Daoy (cell line): Measurements from ENCODE around the gene AQP1. TPM values are rescaled to one million over a fixed set of nuclear protein-coding genes. Genes with fewer than 3 reads are reported as not detected.

Experiments
- DNase-seq: peaks from one replicate; pipeline ENCODE4 v3.0.0-alpha.2; 2015; ENCODE audit warnings: low read depth
- total RNA-seq: library from RNA; depleted of rRNA; stranded (reverse); fragments of >200 nt; shearing (Covaris generic); gene quantifications from 2 replicates; pipeline ENCODE4 v1.2.3, GENCODE V29; 2014

The AQP1 gene
- total RNA-seq, 1 experiment from 2014 or later = 1.6 TPM

DNA sequence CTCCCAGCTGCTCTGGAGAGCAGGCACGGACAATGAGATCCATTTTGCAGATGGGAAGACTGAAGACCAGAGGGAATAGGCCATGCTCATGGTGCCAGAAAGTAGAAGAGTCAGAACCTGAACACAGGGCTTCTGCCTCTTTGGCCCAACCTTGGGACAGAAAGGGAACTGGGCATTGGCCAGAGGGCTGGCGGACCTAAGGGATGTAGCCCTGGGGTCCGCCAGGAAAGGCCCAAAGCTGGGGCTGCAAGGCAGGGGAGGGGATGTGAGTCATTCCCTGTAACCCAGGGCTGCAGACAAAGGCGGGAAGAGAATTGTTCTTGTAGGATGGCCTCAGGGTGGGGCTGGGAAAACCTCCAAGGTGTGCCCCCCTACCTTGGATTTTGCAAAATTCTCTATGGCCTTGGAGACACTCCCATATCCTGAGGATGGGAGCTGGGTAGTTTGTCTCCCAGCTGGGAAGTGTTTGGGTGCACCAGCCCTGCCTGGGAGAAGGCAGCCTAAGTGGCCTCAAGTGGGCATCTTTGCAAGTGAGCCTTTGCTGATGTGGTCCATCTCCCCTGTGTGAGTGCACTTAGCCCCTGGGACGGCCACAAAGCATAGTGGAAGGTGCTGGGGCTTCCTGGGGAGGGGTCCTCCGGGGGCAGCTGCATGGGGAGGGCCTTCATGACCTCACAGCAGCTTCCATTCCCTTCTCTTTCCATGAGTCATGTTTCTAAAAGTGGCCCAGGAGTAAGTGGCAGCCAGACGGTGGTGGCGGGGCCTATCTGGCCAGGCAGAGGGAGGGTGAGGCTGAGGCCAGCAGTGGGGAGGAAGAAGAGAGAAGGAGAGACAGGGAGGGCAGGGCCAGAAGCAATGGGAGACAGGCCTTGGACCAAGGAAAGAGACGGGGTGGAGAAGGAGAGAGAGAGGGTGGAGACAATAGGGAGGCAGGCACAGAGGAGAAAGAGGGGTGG lies 9.2 kb downstream of the AQP1 start:
- DNase-seq = peak; percentile 87

DNA sequence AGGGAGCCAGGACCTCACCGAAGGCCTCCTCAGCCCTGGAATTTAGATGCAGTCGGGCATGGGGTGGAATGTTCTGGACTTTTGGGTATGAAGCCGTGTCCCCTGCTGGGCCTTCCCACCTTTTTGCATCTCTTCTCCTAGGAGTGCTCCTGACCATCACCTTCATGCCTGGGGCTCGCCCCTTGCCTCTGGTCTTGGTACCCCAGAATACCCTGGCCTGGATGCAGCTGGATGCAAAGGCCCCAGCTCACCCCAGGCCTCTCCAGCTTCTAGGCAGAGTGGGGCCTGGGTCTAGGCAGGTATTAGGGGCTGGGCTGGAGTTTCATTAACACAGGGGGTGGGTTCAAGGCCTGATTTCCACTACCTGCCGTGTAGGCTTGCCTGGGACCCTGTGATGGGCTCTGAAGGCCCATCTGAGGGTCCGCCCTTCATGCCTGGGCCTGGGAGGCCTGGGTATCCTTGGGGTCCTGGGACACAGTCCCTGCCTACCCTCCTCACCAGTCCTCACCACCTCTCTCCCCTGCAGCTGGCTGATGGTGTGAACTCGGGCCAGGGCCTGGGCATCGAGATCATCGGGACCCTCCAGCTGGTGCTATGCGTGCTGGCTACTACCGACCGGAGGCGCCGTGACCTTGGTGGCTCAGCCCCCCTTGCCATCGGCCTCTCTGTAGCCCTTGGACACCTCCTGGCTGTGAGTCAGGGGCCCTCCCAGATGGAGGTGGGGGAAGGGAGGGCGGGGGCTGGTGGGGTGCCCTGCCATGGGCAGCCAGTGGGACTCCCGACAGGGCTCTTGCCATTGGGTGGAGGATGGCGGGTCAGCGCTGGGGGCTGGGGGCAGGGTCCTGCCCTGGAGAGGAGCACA lies 10.1 kb downstream of the AQP1 start:
- no peak for DNase-seq

DNA sequence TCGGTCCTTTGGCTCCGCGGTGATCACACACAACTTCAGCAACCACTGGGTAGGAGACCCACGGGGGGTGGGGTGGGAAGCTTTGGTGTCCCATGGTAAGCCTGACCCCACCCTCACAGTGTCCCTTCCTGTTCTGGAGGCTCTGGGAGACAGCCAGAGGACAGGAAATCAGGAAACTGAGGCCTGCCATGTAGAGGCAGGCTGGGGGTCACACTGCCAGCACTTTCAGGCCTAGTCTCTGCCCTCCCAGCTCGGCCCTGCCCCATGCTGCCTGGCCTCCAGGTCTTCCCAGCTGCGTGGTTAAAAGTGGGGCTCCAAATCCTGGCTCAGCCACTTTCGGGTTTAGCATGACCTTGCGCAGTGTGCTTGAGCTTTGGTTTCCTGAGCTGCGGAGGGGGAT lies 10.9 kb downstream of the AQP1 start:
- no peak for DNase-seq

DNA sequence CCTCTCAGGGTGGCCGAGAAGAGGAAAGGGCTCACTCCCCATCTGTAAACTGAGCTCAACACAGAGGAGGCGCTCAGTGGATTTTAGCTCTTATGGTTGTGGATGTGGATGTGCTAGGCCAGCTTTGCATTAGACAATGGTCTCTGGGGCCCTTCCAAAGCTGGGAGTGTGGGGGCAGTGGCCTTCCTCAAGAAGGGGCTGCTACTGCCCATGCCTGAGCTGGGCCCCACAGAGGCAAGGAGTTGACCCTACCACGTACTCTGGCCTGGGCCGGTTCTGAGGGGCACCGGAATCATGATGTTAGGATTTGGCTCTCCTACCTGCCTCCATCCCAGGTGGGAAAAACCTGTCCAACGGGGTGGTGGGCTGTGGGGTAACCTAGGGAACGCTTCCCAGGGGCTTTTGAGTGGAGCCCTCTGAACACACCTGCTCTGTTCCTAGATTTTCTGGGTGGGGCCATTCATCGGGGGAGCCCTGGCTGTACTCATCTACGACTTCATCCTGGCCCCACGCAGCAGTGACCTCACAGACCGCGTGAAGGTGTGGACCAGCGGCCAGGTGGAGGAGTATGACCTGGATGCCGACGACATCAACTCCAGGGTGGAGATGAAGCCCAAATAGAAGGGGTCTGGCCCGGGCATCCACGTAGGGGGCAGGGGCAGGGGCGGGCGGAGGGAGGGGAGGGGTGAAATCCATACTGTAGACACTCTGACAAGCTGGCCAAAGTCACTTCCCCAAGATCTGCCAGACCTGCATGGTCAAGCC lies 11.5 kb downstream of the AQP1 start:
- DNase-seq = no peak

DNA sequence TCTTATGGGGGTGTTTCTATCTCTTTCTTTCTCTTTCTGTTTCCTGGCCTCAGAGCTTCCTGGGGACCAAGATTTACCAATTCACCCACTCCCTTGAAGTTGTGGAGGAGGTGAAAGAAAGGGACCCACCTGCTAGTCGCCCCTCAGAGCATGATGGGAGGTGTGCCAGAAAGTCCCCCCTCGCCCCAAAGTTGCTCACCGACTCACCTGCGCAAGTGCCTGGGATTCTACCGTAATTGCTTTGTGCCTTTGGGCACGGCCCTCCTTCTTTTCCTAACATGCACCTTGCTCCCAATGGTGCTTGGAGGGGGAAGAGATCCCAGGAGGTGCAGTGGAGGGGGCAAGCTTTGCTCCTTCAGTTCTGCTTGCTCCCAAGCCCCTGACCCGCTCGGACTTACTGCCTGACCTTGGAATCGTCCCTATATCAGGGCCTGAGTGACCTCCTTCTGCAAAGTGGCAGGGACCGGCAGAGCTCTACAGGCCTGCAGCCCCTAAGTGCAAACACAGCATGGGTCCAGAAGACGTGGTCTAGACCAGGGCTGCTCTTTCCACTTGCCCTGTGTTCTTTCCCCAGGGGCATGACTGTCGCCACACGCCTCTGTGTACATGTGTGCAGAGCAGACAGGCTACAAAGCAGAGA lies 12.2 kb downstream of the AQP1 start:
- DNase-seq = no peak

DNA sequence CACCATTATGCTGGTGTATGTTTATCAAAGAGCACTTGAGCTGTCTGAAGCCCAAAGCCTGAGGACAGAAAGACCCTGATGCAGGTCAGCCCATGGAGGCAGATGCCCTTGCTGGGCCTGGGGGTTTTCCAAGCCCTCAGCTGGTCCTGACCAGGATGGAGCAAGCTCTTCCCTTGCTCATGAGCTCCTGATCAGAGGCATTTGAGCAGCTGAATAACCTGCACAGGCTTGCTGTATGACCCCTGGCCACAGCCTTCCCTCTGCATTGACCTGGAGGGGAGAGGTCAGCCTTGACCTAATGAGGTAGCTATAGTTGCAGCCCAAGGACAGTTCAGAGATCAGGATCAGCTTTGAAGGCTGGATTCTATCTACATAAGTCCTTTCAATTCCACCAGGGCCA lies 13.0 kb downstream of the AQP1 start:
- no peak for DNase-seq

DNA sequence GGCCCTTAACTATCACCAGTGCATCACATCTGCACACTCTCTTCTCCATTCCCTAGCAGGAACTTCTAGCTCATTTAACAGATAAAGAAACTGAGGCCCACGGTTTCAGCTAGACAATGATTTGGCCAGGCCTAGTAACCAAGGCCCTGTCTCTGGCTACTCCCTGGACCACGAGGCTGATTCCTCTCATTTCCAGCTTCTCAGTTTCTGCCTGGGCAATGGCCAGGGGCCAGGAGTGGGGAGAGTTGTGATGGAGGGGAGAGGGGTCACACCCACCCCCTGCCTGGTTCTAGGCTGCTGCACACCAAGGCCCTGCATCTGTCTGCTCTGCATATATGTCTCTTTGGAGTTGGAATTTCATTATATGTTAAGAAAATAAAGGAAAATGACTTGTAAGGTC lies 13.5 kb downstream of the AQP1 start:
- DNase-seq = no peak

DNA sequence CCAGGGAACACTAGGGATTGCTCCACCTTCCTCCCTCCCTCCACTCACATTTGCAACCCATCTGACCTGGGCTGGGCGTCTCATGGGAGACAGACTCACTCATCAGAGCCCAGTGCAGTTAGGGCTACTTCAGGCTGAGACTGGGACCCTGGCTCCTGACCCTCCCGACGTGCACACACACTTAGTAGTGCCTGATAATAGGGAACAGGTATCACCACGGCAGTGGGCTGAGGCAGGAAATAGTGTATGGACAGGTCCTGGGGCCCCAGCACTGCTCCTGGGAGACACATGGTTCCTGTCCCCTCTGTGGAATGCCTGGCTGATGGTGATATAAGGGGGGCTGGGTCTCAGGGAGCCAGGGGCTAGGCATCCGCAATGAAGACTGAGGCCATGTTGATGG lies 14.3 kb downstream of the AQP1 start:
- no peak for DNase-seq

DNA sequence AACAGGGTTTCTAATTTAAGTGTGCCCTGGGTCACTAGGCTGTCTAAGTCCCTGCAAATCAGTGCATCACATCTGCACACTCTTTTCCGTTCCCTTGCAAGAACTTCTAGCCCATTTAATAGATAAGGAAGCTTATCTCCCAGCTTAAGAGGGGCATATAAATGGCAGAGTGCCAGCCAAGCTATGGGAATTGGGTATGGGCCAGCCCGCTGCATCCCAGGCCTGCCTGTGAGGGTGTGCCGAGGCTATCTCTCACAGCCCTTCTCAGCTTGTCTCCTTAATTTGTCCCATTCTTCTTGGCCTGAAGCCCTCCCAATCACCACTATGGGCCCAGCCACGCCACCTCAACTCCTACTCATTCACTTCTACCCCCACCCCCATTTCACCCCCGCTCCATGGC lies 14.7 kb downstream of the AQP1 start:
- DNase-seq = peak; percentile 3

DNA sequence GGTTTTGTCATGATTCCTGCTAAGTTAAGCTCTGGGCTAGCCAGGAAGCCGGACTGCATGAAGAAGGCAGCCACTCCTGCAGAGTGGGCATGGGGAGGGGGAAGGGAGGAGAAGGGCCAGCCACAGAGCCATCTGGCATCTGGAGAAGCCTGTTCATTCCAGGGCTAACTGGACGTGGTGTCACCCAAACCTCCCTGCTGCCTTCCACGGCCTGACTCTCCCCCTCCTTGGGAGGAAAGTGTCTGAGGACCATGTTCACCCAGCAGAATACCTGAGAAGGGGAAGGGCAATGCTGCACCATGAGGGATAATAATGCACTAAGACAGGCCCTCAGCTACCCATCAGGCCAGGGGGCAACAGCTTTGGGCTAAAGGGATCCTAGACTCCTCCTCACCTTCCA lies 15.4 kb downstream of the AQP1 start:
- peak; percentile 4 for DNase-seq

DNA sequence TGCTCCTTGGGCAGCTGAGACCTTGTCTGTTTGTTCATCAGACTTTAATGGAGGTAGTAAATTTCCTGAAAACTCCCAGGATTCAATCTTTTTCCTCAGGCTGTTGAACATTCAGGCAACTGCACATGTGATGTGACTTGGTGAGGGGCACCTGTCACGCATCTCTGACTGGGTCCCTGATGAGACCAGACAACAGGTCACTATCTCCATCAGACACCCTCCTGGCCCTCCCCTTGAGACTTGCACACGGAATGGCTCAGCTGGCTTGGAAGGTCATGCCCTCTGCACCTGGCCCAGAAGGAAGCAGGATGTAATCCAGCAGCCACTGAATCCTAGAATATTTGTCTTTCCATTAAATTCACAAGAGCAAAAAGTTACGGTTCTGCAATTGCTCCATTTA lies 15.9 kb downstream of the AQP1 start:
- DNase-seq = no peak

DNA sequence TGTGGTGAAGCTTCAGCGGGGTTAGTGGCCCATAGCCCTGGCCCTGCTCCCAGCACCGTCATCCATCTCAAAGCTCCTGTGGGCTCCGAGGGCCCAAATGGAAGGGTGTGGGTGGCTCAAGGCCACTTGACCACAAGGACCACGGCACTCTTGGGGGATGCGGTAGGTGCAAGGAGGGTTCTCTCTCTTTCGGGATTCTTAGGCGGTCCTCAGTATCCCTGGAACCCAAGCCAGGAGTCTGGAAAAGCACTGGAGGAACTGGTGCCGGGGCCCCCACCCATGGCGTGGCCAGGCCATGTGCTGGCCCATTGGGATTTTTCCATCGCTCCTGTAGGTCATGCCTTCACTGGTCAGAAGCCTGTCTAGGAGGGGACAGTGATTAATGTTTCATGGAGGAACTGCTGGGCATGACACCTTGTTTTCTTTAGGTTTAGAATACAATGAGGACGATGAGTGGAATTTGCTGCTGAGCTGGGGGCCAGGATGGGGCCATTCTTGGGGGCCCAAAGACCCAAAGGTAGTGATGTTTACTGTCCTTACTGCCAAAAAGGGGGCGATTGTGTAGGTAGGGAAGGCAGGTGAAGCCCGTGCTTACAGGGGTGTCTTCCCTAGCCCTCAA lies 16.7 kb downstream of the AQP1 start:
- no peak for DNase-seq

DNA sequence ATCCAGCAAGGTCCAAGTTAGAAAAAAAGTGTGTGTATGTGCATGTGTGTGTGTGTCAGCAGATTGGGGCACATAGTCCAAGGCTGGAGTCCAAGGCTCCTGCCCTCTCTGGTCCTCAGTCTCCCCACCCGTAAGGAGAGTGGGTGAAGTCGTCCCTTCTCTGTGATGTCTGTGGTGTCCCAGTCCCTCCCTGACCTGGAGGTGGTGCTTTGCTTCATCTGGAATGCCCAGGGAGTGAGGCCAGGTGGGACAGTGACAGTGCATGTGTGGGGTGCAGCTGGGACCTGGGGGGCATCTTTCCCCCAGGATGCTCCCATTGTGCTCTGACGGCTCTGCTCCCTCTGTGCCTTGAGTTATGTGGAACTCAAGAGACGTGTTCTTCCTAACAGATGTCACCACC lies 18.0 kb downstream of the AQP1 start:
- no peak for DNase-seq

DNA sequence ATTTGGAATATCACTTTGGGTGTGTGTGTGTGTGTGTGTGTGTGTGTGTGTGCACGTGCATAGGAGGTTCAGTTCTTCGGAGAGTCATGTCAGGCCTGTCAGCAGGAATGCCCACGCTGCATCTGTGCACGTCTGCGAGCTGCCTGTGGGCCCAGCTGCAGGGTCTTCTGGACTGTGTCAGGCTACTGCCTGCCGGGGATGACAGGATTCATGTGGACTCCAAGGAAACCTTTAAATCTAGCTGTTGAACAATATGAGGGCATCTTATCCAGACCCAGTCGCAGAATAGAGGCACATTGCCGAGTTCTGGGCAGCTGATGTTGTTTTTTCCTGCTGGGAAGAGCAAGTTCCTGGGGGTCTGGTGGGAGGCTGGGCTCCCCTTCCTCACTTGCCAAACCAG lies 19.0 kb downstream of the AQP1 start:
- no peak for DNase-seq

DNA sequence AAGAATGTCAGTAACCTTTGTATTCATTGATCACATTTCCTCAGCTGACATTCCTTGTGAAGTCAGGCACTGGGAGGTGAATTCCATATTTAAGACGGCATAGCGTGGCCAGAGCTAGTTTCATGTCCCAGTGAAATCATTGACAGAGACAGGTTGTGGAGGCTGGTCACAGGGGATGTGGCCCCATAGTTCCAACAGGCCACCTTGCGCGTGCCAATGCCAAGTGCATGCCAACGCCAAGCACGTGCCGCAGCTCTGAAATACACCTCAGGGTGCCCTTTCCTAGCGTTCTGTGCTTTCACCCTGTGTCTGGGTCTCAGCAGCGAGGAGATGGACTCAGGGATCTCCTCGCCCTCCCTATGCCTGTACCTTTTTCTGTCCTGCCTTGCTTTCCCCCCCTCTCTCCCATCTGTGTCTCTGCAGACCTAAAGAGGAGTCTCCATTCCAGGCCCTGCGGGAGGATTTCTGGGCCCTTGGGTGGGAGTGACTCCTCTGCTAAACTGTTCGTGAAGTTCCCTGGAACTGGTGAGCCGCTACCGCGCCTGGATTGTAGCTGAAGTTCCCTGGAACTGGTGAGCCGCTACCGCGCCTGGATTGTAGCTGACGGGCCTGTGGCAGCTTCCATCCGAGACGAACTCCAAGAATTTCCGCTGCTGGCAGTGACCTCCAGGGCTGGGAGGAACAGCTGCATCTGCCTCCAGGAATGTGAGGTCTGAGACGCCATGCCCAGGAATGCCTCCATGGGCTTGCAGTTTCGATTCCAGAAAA lies 19.7 kb downstream of the AQP1 start:
- DNase-seq = peak; percentile 71

DNA sequence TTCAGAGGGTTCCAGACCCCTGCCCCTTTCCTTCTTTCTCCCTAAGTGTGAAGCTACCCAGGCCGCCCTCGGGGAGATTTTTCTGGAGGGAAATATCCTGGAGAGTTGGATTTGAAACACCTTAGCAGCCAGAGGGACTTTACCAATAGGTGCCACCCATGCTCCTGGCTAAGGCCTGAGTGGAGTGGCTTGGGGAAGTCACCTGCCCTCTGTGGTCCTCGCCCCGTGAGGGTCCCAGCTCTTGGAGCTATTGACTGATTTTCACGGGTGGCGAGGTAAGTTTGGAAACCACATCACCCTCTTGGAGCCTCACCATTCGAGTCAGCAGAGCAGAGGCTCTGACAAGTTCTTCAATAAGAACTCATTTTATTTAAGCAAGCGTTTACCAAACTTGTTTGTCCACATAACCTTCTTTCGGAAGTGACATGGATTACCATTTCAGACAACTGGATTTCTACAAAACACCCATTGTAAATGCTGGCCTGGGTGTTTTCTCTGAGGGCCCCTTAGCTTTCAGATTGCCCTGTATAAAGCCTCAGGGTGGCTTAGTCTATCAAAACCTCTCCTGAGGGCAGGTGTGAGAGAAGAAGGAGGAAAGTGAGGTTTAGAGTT lies 20.4 kb downstream of the AQP1 start:
- no peak for DNase-seq

DNA sequence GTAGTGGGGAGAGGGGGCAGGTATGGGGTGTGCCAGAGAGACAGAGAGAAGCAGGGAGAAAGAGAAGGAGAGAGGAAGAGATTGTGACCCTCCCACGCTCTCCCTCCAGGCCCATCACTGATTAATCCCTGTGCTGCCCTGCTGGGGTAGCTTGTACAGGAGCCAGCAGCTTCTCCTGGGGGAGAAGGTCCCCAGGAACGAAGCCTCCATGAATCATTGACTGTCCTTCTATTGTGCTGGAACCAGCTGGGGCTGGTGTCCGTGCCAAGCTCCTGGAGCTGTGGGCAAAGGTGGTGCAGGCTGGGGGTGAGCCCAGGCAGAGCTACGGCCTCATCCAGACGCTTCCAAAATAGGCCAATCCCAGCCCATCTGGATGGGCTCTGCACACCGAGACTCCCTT lies 20.9 kb downstream of the AQP1 start:
- DNase-seq = peak; percentile 14

DNA sequence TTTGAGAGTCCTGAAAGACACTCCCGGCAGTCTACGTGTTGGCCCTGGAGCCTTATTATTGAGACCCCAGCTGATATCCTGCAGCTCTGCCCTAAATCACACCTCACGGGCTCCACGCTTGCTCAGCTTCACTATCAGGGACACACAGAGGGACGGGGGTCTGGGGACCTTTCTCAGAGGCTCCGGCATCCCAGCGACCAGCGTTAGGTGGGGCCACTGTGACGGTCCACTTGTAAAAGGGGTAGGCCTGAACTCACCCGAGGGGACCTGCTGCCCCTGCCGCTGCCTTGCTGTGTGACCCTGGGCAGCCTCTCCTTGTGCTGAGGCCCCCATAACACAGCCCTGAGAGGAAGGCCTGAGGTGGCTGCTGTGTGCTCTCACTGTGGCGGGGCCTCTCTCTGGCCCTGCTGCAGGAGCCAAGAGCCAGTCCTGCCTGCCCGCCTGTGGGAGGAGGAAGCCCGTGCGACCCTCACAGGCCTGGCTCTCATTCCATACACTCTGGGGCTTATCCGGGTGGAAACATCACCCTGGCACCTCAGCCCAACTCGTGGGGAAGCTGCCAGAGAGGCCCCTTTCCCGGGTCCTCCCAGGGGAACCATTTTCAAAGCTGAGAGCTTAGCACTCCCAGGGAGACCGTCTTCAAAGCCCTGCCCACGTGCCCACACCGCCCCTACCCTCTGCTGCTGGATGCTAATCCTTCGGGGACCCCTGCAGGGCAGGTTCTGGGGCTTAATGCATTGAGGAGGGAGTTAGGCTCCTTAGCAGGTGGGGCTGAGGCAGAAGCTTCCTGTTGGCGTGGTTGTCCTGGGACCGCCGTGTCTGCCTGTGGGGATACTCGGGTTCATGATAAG lies 21.7 kb downstream of the AQP1 start:
- DNase-seq = no peak

DNA sequence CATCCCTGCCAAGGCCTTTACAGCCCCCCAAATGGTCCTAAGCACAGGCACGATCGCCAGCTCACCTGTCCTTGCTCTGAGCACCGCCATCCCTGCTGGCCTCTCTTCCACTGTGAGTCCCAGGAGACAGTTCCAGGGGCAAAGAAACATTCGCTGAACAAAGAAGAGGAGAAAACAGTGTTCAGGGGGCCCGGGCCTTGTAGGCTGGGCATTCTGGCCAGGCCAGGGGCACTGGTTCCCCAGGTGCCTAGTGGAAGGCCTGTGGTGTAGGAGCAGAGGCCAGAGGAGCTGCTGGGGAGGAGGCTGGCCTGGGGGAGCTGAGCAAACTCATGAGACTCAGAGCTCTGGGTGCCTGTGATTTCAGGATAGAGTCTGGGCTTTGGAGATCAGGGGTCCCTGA lies 22.6 kb downstream of the AQP1 start:
- DNase-seq = no peak
